Osteocyte (in vitro differentiated cells): Measurements from ENCODE around the gene NRG2. TPM values are rescaled to one million over a fixed set of nuclear protein-coding genes. Genes with fewer than 3 reads are reported as not detected.

Experiments
- DNase-seq: peaks from one replicate; pipeline ENCODE4 v3.0.0; 2021; ENCODE audit warnings: mixed read lengths; ENCODE audit not compliant: unreplicated experiment; ENCODE audit errors: extremely low spot score
- H3K27ac Mint-ChIP-seq: one replicate; pipeline ENCODE4 v1.8.0; 2021; ENCODE audit warnings: mild to moderate bottlenecking, mixed read lengths; ENCODE audit not compliant: unreplicated experiment
- H3K27me3 Mint-ChIP-seq: one replicate; pipeline ENCODE4 v1.8.0; 2021; ENCODE audit warnings: mixed read lengths; ENCODE audit not compliant: unreplicated experiment
- H3K36me3 Mint-ChIP-seq: one replicate; pipeline ENCODE4 v1.8.0; 2021; ENCODE audit warnings: mixed read lengths; ENCODE audit not compliant: unreplicated experiment
- H3K4me1 Mint-ChIP-seq: one replicate; pipeline ENCODE4 v1.8.0; 2021; ENCODE audit warnings: mixed read lengths; ENCODE audit not compliant: unreplicated experiment
- H3K4me3 Mint-ChIP-seq: one replicate; pipeline ENCODE4 v1.8.0; 2021; ENCODE audit warnings: mild to moderate bottlenecking, moderate library complexity, mixed read lengths; ENCODE audit not compliant: unreplicated experiment
- H3K9me3 Mint-ChIP-seq: one replicate; pipeline ENCODE4 v1.8.0; 2021; ENCODE audit warnings: mixed read lengths; ENCODE audit not compliant: unreplicated experiment
- CTCF ChIP-seq: fragments of 200-600 bp; sonication (generic); IDR thresholded peaks from 2 replicates; pipeline ENCODE4 v1.5.0; 2021; ENCODE audit warnings: antibody characterized with exemption, mild to moderate bottlenecking, moderate library complexity
- total RNA-seq: library from RNA; stranded (reverse); gene quantifications from 2 replicates; pipeline ENCODE4 v1.2.1, GENCODE V29; 2021

The NRG2 gene
- total RNA-seq, 1 donor from 2014 or later: 0.86 TPM

- Mint-ChIP-seq H3K27ac (no peak overlapping the region), H3K4me3 (no peak overlapping the region), H3K9me3 (no peaks in the 10 kb centered on the region), H3K27me3 (peaks cover 62% of the 10 kb centered on the region), H3K36me3 (no peaks in the 10 kb centered on the region), H3K4me1 (no peaks in the 10 kb centered on the region)
- TF ChIP-seq CTCF: no peak
- no peak for DNase-seq
Observed at GRCh38 chr5:139885172-139885856, 157.8 kb downstream of the NRG2 start.

GRCh38 chr5:139884734-139885133, 158.4 kb downstream of the NRG2 start:
- Mint-ChIP-seq H3K27me3 (peaks cover 60% of the 10 kb centered on the region), H3K36me3 (no peaks in the 10 kb centered on the region), H3K4me3 (no peak overlapping the region), H3K27ac (no peak overlapping the region), H3K9me3 (no peaks in the 10 kb centered on the region), H3K4me1 (no peaks in the 10 kb centered on the region)
- TF ChIP-seq CTCF: no peak
- no peak for DNase-seq

GRCh38 chr5:139884144-139884543, 159.0 kb downstream of the NRG2 start:
- Mint-ChIP-seq H3K4me1 (no peaks in the 10 kb centered on the region), H3K36me3 (no peaks in the 10 kb centered on the region), H3K27ac (no peak overlapping the region), H3K27me3 (peaks cover 60% of the 10 kb centered on the region), H3K4me3 (no peak overlapping the region), H3K9me3 (no peaks in the 10 kb centered on the region)
- DNase-seq: no peak
- TF ChIP-seq CTCF: no peak

GRCh38 chr5:139882961-139883539, 160.0 kb downstream of the NRG2 start:
- Mint-ChIP-seq H3K9me3 (no peaks in the 10 kb centered on the region), H3K27ac (no peak overlapping the region), H3K4me3 (no peak overlapping the region), H3K36me3 (no peaks in the 10 kb centered on the region), H3K4me1 (no peaks in the 10 kb centered on the region), H3K27me3 (peaks cover 53% of the 10 kb centered on the region)
- TF ChIP-seq CTCF: no peak
- no peak for DNase-seq

- no peak overlapping the region for H3K4me3 Mint-ChIP-seq
- no peaks in the 10 kb centered on the region for H3K36me3 Mint-ChIP-seq
- no peak overlapping the region for H3K27ac Mint-ChIP-seq
- no peaks in the 10 kb centered on the region for H3K4me1 Mint-ChIP-seq
- DNase-seq: no peak
- TF ChIP-seq CTCF: no peak
- no peaks in the 10 kb centered on the region for H3K9me3 Mint-ChIP-seq
- peaks cover 49% of the 10 kb centered on the region for H3K27me3 Mint-ChIP-seq
Observed at GRCh38 chr5:139882316-139882715, 160.8 kb downstream of the NRG2 start.
